ENCODE measurements around the gene OR2T12.
"Not testable (repeated sequence)": the region's sequence is repeated elsewhere in the genome, so short reads cannot be mapped to it uniquely, and the experiment has no call there.

- not testable (repeated sequence) for TF ChIP-seq CTCF, POLR2A (IDR thresholded peaks at IDR 0.05)
These were observed 43.9 kb downstream of the OR2T12 start for GRCh38 chr1:248259309-248259708.
